ENCODE results near the gene ABCA2. TPM values are rescaled to one million over a fixed set of nuclear protein-coding genes. Genes with fewer than 3 reads are reported as not detected.

The ABCA2 gene
- total RNA-seq, 1 donor from 2014 or later = 2.7 TPM

DNA sequence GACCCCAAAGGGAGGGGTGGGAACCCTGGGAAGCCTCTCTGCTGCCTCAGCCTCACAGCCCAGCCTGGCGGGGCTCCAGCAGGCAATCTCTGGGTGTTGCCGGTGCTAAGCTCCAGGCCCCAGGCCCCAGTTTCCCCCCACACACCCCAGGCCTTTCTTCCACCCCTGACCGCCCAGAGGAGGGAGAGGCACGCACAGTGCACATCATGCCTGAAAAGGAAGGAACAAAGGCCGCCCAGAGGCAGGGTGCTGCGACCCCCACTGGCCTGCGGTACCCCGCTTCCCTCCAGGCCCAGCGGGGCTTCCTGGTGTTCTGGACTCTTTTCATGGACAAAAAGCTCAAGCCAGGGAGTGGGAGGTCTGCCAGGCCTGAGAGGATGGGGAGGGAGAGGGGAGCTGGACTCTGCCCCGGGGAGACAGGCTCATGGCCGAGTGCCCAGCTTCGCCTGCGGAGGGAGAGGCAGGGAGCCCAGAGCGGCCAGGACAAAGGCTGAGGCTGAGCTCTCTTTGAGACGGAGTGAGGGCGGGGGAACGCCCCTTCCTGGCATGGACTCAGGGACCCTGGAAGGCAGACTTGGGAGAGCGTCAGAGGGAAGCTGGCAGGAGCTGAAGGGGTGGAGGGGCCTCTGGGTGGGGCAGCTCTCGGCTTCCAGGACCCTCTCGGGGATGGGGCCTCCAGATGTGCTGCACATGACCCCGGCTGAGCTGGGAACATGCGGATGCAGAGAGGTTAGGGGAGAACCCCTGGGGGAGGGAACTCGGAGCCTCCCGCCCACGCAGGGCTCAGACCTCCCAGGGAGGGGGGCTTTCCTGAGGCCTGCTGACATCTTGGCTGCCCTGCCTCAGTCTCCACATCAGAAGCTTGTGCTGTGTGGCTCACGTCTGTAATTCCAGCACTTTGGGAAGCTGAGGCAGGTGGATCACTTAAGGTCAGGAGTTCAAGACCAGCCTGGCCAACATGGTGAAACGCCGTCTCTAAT lies 27.6 kb upstream of the ABCA2 start:
- H3K27me3 Mint-ChIP-seq (ENCODE audit: insufficient read depth, low read depth) = peaks cover 33% of the 10 kb centered on the region
- peak; percentile 61 for DNase-seq (ENCODE audit: low spot score)
- no peak overlapping the region for H3K27ac Mint-ChIP-seq

DNA sequence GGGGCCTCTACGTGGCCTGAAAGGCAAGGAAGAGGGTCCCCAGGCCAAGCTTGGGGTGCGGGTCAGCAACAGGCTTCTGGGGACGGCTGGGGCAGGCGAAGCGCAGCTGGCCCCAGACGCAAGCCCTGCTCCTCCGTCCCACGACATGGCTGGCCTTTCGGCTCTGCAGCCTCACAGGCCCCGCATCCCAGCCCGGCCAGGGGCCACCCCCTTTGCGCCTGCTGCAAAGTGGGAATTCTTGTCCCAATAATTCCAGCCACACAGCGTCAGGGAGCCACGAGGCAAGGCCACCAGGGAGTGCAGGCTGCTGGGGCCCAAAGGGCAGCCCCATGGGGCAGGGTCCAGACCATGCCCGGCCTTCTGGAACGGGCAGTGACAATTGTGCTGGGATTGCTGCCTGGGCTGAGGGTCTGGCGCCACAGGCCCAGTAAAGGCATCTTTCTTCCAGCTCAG lies 26.9 kb upstream of the ABCA2 start:
- no peak overlapping the region for H2AFZ ChIP-seq (replicated peaks)
- peaks cover 83% of the 10 kb centered on the region for H3K27me3 ChIP-seq

More for the DNA sequence above, 27.6 kb upstream of the ABCA2 start:
- Histone ChIP-seq H3K4me2 (peak overlapping the region; percentile 22), H3K27me3 (peaks cover 80% of the 10 kb centered on the region), H3K9me3 (ENCODE audit: low read depth) (no peaks in the 10 kb centered on the region), H4K20me1 (ENCODE audit: low read depth) (peaks cover 23% of the 10 kb centered on the region), H3K27ac (no peak overlapping the region), H3K4me3 (no peak overlapping the region), H3K36me3 (no peaks in the 10 kb centered on the region), H3K9ac (no peak overlapping the region), H3K4me1 (peaks cover 17% of the 10 kb centered on the region), H3F3A (ENCODE audit: low read depth) (peaks cover 27% of the 10 kb centered on the region), H2AFZ (replicated peaks) (no peak overlapping the region), H3K79me2 (ENCODE audit: low read depth) (no peaks in the 10 kb centered on the region)
- Mint-ChIP-seq H3K4me3 (no peak overlapping the region), H3K36me3 (no peaks in the 10 kb centered on the region), H3K9me3 (no peaks in the 10 kb centered on the region), H3K4me1 (peaks cover 7% of the 10 kb centered on the region)
- no peak for TF ChIP-seq EZH2phosphoT487 (IDR thresholded peaks at IDR 0.05)
- no peak for TF ChIP-seq EZH2 (IDR thresholded peaks at IDR 0.05)
- TF ChIP-seq, protein P1, sequence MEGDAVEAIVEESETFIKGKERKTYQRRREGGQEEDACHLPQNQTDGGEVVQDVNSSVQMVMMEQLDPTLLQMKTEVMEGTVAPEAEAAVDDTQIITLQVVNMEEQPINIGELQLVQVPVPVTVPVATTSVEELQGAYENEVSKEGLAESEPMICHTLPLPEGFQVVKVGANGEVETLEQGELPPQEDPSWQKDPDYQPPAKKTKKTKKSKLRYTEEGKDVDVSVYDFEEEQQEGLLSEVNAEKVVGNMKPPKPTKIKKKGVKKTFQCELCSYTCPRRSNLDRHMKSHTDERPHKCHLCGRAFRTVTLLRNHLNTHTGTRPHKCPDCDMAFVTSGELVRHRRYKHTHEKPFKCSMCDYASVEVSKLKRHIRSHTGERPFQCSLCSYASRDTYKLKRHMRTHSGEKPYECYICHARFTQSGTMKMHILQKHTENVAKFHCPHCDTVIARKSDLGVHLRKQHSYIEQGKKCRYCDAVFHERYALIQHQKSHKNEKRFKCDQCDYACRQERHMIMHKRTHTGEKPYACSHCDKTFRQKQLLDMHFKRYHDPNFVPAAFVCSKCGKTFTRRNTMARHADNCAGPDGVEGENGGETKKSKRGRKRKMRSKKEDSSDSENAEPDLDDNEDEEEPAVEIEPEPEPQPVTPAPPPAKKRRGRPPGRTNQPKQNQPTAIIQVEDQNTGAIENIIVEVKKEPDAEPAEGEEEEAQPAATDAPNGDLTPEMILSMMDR (IDR thresholded peaks at IDR 0.05) = no peak

GRCh38 chr9:137053944-137054931 lies 26.2 kb upstream of the ABCA2 start, which contains the start of gene ENTPD2:
Gene ENTPD2 (minus strand): TSS chr9:137054061. CDS start chr9:137053997, 64 bp downstream.
- H3K4me1 Mint-ChIP-seq = peaks cover 7% of the 10 kb centered on the region
- H3K27me3 ChIP-seq = peaks cover 90% of the 10 kb centered on the region

More for the DNA sequence above, 26.9 kb upstream of the ABCA2 start:
- Histone ChIP-seq H3K79me2 (ENCODE audit: low read depth) (no peaks in the 10 kb centered on the region), H3K27ac (no peak overlapping the region), H4K20me1 (ENCODE audit: low read depth) (peaks cover 30% of the 10 kb centered on the region), H3K4me3 (no peak overlapping the region), H3K36me3 (no peaks in the 10 kb centered on the region), H3K4me2 (peak overlapping the region; percentile 6), H3K4me1 (peaks cover 17% of the 10 kb centered on the region), H3K9ac (no peak overlapping the region), H3F3A (ENCODE audit: low read depth) (peaks cover 27% of the 10 kb centered on the region), H3K9me3 (ENCODE audit: low read depth) (no peaks in the 10 kb centered on the region)
- peaks cover 33% of the 10 kb centered on the region for H3K27me3 Mint-ChIP-seq (ENCODE audit: insufficient read depth, low read depth)
- H3K36me3 Mint-ChIP-seq = no peaks in the 10 kb centered on the region
- no peak for TF ChIP-seq EZH2 (IDR thresholded peaks at IDR 0.05)
- TF ChIP-seq, protein P1 (IDR thresholded peaks at IDR 0.05) = no peak
- no peak for TF ChIP-seq EZH2phosphoT487 (IDR thresholded peaks at IDR 0.05)
- no peak overlapping the region for H3K4me3 Mint-ChIP-seq
- no peaks in the 10 kb centered on the region for H3K9me3 Mint-ChIP-seq
- no peak overlapping the region for H3K27ac Mint-ChIP-seq
- no peak for DNase-seq (ENCODE audit: low spot score)
- peaks cover 7% of the 10 kb centered on the region for H3K4me1 Mint-ChIP-seq

More at GRCh38 chr9:137053944-137054931, 26.2 kb upstream of the ABCA2 start, which contains the start of gene ENTPD2:
- TF ChIP-seq EZH2phosphoT487 (IDR thresholded peaks at IDR 0.05) (peak; percentile 65), EZH2 (IDR thresholded peaks at IDR 0.05) (peak; percentile 77)
- TF ChIP-seq, protein P1 (IDR thresholded peaks at IDR 0.05) = no peak
- no peak within 1 kb of the TSS for H3K9ac ChIP-seq
- no peak within 1 kb of the TSS for H2AFZ ChIP-seq (replicated peaks)
- H3K4me3 ChIP-seq = peak within 1 kb of the TSS; percentile 47
- Mint-ChIP-seq H3K9me3 (no peaks in the 10 kb centered on the region), H3K4me3 (no peak within 1 kb of the TSS), H3K27me3 (ENCODE audit: insufficient read depth, low read depth) (peaks cover 40% of the 10 kb centered on the region), H3K36me3 (no peaks in the 10 kb centered on the region), H3K27ac (no peak within 1 kb of the TSS)
- H3F3A ChIP-seq (ENCODE audit: low read depth) = peaks cover 27% of the 10 kb centered on the region
- no peaks in the 10 kb centered on the region for H3K9me3 ChIP-seq (ENCODE audit: low read depth)
- H3K36me3 ChIP-seq = no peaks in the 10 kb centered on the region
- H3K4me1 ChIP-seq = peaks cover 17% of the 10 kb centered on the region
- peak within 1 kb of the TSS; percentile 87 for H3K4me2 ChIP-seq
- H3K27ac ChIP-seq = no peak within 1 kb of the TSS
- H3K79me2 ChIP-seq (ENCODE audit: low read depth) = no peaks in the 10 kb centered on the region
- peaks cover 36% of the 10 kb centered on the region for H4K20me1 ChIP-seq (ENCODE audit: low read depth)
- peak; percentile 56 for DNase-seq (ENCODE audit: low spot score)
